ENCODE results near the gene RPL27. TPM values are rescaled to one million over a fixed set of nuclear protein-coding genes. Genes with fewer than 3 reads are reported as not detected.

The RPL27 gene
- total and polyA plus RNA-seq, 2 of the 4 experiments (the other 2 are of a cell fraction): 1,595 to 2,806 TPM

DNA sequence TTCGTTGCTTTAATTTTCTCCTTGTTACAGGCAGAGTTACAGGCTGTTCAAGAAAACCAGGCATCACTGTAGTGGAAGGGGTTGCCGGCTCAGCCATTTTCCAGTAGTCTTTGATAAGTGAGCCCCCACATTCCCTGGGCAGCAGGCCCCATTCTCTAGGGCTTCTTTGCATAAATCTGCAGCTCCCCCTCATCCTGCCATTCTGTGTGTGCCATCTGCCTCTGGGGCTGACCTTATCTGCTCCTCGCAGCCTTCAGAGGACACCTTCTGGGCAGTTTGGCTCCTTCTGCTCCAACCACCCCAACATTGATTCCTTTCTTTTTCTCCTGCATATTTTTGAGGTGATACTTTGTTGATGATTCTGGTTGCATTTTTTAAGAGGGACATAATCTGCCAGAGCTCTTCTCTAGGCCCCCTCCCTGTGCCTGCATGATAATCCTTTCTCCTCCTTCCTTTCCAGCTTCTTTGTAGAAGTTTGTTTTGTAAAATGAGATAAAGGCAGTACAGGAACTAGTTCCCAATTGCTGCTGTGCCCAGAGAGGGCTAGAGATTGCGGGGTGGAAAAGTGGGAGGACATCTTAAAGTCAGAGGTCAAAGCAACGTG, 43.9 kb downstream of the RPL27 start:
- H2BK5ac ChIP-seq (ENCODE audit: low read depth, low read length, poor library complexity, severe bottlenecking): no peak overlapping the region
- H3K56ac ChIP-seq (ENCODE audit: extremely low read depth, insufficient read depth, low read length): no peak overlapping the region; the same call in 1 of the 2 replicates
- no peaks in the 10 kb centered on the region for H3K79me1 ChIP-seq (ENCODE audit: low read depth in 1 of 2, low read length in 2 of 2)
- H3K18ac ChIP-seq (ENCODE audit: low read depth, low read length): no peak overlapping the region
- H3K36me3 ChIP-seq (ENCODE audit: control insufficient read depth, insufficient read depth, low read length): no peaks in the 10 kb centered on the region; the same call in 1 of the 2 replicates
- peaks cover 6% of the 10 kb centered on the region for H3K4me1 ChIP-seq (ENCODE audit: control insufficient read depth, insufficient read depth, low read length)
- 0 out of 2 replicates have a peak, but pooled peaks cover 3% of the 10 kb centered on the region for H3K9me1 ChIP-seq (ENCODE audit: insufficient read depth, low read length)
- peak overlapping the region; percentile 67 for H4K5ac ChIP-seq (ENCODE audit: low read depth, low read length)
- WGBS, 2 experiments (ENCODE audit: extremely low coverage in 2 of 2, insufficient read length in 1 of 2): 50% methylated on average over 1 of the region's 5 CpGs; no CpG with 5 or more reads in 1 of the 2 experiments
- TF ChIP-seq RAD21 (IDR thresholded peaks at IDR 0.05; ENCODE audit: low read length) (no peak), RCOR1 (IDR thresholded peaks at IDR 0.05; ENCODE audit: insufficient replicate concordance, low read length) (no peak), NFE2L2 (IDR thresholded peaks at IDR 0.05; ENCODE audit: low read depth, low read length) (no peak), CHD1 (IDR thresholded peaks at IDR 0.05; ENCODE audit: low read depth, low read length) (no peak), CEBPB (IDR thresholded peaks at IDR 0.05; ENCODE audit: low read depth, low read length) (no peak), POLR2A (IDR thresholded peaks at IDR 0.05; ENCODE audit: low read depth, low read length) (no peak), MAZ (IDR thresholded peaks at IDR 0.05; ENCODE audit: borderline replicate concordance, low read depth, low read length) (0 out of 2 replicates have a peak, but pooled peaks have one; percentile 18)
- H2AK5ac ChIP-seq (ENCODE audit: low read depth, low read length): no peak overlapping the region
- H3K27ac ChIP-seq (ENCODE audit: insufficient read depth, low read length): no peak overlapping the region
- no peak overlapping the region for H2BK120ac ChIP-seq (ENCODE audit: low read depth, low read length)
- DNase-seq (peak; percentile 24), ATAC-seq (ENCODE audit: low read depth) (peak; percentile 76)
- H4K8ac ChIP-seq (ENCODE audit: low read depth in 2 of 2, low read length in 2 of 2): no peak overlapping the region; a peak in 1 of 4 replicates
- dilution Hi-C loops (cut with HindIII; ENCODE audit: low sequenced_read_pairs, unreplicated experiment) (no loop called here), intact Hi-C loops (cut with micrococcal nuclease) (no loop called here), in situ Hi-C loops (cut with MboI; ENCODE audit: low sequenced_read_pairs) (no loop called here)
- peak overlapping the region; percentile 5 for H2AK9ac ChIP-seq (replicated peaks; ENCODE audit: low read depth, low read length, poor library complexity)
- H2BK20ac ChIP-seq (ENCODE audit: low read depth, low read length): no peak overlapping the region
- H3K14ac ChIP-seq (replicated peaks; ENCODE audit: low read depth, low read length): 0 out of 2 replicates have a peak overlapping the region, but pooled peaks have one; percentile 1
- H3K4me3 ChIP-seq (ENCODE audit: insufficient read depth, low read depth, low read length): no peak overlapping the region
- H3K23ac ChIP-seq (ENCODE audit: low read depth, low read length): peak overlapping the region; percentile 2; the same call in 1 of the 2 replicates
- POLR2A ChIA-PET (ENCODE audit: unreplicated experiment): interaction anchor here (0.7 kb wide), 1 partner anchor 44 kb away, joined by 3 read pairs; no protein-coding TSS in a partner anchor
- H3K4ac ChIP-seq (ENCODE audit: low read depth, low read length): no peak overlapping the region
- H3K27me3 ChIP-seq (ENCODE audit: control insufficient read depth, insufficient read depth, low read length): no peaks in the 10 kb centered on the region
- no peaks in the 10 kb centered on the region for H4K20me1 ChIP-seq (ENCODE audit: insufficient read depth, low read length)
- H4K91ac ChIP-seq (ENCODE audit: insufficient read depth, low read depth, low read length): no peak overlapping the region
- H3K4me2 ChIP-seq (ENCODE audit: low read depth, low read length): no peak overlapping the region
- no peaks in the 10 kb centered on the region for H3K9me3 ChIP-seq (ENCODE audit: control insufficient read depth, insufficient read depth, low read length)
- H2BK15ac ChIP-seq (ENCODE audit: low read depth, low read length): no peak overlapping the region
- 0 out of 2 replicates have a peak overlapping the region, but pooled peaks have one; percentile 25 for H3K9ac ChIP-seq (ENCODE audit: low read depth, low read length)
- CTCF ChIA-PET: interaction anchor here (0.6 to 0.9 kb wide), 2 partner anchors 18 to 1106 kb away, joined by 3 read pairs; no protein-coding TSS in a partner anchor
- no TSS peak for BruUV-seq (replicated peaks)
- peak overlapping the region; percentile 66 for H2AFZ ChIP-seq (replicated peaks; ENCODE audit: low read length, poor library complexity)

Measured in IMR-90 (cell line).